IPS-NIHi11 (cell line): Measurements from ENCODE around the gene KAZN.
A peak's percentile ranks its signal among the peaks of the same experiment; 100 is the strongest.
"Not testable (repeated sequence)": the region's sequence is repeated elsewhere in the genome, so short reads cannot be mapped to it uniquely, and the experiment has no call there.

ENCODE experiments used
- DNase-seq: peaks from one replicate; pipeline ENCODE4 v3.0.0; 2012; ENCODE audit warnings: mixed read lengths, low spot score

KAZN gene

DNA sequence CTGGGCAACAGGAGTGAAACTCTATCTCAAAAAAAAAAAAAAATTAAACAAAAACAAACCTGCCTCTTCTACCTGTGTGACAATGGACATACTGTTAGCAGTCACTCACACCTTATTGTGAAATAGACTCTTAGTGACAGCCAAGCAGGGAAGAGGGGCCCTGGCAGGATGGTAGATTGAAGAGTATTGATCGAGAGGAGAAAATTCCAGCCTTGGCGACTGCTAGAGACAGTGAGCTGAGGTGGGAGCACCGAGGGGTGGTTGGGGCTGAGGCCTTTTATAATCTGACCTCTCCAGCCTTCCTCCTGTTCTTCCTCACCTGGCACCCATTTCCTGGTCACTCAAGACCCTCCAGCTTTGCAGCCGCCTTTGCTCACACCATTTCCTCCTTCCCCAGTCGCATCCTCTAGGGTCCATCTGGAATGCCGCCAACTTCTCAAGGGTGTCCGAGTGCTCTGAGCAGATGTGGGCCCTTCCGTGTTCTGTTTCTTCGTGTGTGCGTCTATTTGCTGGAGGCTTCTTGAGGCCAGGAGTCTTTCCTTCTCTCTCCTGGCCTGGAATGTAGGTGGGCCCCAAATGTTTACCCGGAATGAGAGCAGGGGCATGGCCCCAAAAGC is 358.2 kb downstream of the KAZN start:
- DNase-seq, result no peak

- no peak for DNase-seq
Observed at GRCh38 chr1:14957375-14958098, 359.1 kb downstream of the KAZN start.

DNA sequence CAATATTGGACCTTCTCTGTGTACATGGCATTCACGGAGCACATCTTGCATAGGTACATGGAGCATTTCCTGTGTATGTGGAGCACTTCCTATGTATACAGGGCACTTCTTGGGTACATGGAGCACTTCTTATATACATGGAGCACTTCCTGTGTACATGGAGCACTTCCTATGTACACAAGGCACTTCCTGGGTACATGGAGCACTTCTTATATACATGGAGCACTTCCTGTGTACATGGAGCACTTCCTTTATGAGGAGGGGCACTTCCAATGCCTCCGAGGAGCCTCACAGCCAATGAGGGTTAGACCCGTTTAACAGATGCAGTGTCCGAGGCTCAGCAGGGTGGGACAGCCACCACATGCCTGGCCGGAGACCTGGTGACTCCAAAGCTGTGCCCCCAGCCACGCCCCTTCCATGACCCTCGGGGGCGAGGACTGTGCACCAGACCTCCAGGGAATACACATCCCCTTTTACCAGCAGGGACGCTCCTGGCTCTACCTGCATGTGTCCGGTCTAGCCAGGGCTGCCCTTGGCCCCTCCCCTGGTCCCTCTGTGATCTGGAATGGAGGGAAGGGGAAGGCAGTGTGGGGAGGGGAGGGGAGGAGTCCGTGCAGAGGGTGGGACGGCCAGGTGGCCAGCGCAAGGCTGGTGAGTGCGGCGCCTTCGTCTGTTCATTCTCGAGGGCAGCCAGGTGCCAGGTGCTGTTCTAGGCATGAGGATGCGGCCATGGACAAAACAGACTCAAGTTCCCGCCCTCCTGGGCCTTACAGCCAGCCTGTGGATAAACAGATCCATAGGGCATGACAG is 360.0 kb downstream of the KAZN start:
- DNase-seq, result no peak

GRCh38 chr1:14959059-14959694 is 360.7 kb downstream of the KAZN start:
- no peak for DNase-seq

DNA sequence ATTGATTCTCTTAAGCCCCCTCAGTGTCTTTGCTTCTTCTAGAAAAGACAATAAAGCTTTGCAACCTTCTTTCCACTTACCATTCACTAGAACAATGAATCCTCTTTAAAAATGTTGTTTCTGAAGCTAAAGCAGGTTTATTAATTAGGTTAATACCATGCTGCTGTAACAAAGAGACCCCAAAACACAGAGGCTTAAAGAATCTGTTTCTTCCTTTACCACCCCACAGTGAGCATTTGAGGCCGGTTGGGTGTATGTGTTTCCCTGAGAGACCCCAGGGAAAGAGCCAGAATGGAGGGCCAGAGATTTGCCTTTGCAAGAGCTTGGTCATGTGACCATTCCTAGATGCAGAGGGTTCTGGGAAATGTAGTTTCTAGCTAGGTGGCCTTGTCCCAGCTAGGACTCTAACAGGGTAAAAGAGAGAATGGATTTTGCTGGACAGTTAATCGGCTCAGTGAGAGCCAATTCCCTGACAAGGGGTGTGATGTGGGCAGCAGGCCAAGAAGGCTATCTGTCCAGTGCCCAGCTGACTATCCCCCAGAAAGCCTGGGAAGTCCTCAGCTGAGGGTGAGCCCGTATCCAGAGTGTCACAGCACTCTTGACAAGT is 363.3 kb downstream of the KAZN start:
- no peak for DNase-seq

DNA sequence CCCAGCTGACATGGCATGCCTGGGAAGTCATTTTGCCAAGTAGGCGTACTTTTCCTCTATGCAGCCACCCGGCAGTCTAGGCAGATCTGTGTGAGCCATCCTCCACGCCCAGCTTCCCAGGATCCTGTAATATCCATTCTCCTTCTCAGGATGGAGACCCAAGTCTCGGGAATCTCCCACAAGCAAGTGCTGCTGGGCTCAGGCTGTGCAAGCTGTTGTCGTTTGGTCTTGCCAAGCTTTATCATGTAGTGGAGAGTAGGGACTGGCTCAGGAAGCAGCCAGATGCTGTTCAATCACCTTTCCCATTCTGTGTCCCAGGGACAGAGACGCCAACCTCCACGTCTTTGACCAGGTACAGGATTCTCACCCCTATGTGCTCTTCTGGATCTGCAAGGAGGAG is 363.9 kb downstream of the KAZN start:
- DNase-seq, result no peak

DNA sequence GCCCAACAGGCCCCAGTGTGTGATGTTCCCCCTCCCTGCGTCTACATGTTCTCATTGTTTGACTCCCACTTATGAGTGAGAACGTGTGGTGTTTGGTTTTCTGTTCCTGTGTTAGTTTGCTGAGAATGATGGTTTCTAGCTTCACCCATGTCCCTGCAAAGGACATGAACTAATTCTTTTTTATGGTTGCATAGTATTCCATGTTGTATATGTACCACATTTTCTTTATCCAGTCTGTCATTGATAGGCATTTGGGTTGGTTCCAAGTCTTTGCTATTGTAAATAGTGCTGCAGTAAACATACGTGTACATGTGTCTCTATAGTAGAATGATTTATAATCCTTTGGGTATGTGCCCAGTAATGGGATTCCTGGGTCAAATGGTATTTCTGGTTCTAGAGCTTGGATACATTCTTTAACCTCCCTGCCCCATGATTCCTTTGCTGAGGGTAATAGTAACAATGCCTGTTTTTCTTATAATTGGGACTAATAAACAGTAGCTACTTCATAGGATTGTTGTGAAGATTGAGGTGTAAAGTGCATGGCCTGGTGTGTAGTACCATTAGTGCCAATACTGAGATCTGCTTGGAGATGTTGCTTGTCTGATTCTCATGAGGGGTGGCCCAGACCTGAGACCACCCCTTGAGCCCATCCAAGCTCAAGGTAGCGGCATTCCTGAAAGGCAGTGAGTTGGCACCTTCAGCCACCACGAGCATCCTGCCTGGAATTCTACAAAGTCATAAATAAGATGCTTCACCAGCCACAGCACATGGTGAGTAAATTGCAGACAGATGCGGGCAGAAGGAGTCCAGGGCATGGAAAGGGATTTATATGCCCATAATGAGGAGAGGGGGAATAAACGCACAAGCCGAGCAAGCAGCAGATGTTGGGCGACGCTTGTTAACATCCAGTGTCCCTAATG is 365.6 kb downstream of the KAZN start:
- not testable (repeated sequence) for DNase-seq

DNA sequence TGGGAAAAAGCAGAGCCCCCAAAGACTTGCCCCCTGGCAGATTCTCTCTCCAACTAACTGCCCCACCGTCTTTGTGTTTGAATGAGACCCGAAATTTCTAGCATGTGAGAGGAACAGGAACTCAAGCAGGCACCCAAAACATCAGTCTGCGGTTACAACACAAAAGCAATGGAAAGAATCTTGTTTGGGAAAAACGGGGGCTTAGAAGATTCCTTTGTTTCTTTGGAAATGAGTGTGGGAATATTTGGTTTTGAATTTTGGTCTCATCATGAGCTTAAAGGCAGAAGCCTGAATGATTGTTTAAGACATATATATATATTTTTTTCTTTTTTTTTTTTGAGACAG is 366.2 kb downstream of the KAZN start:
- no peak for DNase-seq

DNA sequence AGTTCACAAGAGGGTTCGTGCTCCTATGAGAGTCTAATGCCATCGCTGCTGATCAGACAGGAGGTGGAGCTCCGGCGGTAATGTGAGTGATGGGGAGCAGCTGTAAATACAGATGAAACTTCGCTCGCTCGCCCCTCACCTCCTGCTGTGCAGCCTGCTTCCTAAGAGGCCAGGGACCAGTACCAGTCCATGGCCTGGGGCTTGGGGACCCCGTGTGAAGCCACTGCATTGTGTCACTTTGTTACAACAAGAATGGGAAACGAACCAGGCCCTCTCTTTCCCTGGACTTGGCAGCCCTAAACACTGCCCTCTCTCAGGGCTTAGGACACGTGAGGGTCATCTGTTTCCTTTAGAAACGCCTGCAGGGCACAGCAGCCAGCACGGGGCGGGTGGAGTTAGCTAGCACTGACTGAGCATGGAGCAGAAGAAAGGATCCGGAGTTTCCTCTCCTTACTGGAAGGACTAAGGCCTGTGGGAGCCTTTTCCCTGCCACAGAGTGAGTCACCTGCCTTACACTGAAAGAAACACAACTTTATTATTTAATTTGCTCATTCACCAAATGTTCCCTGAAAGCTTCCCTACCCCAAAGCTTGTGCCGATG is 369.9 kb downstream of the KAZN start:
- DNase-seq, result no peak

- no peak for DNase-seq
Observed at GRCh38 chr1:14969006-14969405, 370.5 kb downstream of the KAZN start.

DNA sequence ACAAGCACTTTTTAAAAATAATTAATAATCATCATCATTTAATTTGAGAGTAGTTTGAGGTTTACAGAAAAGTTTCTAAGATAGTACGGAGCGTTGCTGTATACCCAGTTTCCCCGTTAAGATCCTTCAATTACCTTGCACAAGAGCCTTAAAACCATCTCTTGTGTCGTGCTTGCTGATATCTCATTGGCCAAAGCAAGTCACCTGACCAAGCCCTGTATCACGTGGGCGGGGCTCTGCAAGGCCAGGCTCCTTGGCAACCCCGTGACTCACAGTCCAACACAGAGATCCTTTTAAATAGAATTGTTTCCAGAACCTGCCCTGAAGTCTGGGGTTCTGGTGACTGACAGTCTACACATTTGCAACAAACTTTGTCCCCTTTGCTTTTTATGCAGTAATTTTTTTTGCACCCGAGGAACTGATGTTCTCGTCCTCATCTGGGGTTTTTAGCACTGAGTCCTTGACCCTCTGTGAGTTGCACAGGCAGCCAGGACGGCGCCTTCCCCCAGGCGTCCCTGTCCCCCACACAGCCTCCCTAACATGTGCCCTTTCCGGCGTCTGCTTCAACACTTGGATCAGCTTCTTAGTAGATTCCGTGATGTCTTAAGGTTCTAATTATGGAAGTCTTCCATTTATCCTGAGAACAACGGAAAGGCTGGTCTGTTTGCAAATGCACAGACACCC is 371.8 kb downstream of the KAZN start:
- peak; percentile 72 for DNase-seq

GRCh38 chr1:14970799-14971141 is 372.3 kb downstream of the KAZN start:
- DNase-seq, result no peak

- no peak for DNase-seq
Observed at GRCh38 chr1:14971221-14971620, 372.7 kb downstream of the KAZN start.

DNA sequence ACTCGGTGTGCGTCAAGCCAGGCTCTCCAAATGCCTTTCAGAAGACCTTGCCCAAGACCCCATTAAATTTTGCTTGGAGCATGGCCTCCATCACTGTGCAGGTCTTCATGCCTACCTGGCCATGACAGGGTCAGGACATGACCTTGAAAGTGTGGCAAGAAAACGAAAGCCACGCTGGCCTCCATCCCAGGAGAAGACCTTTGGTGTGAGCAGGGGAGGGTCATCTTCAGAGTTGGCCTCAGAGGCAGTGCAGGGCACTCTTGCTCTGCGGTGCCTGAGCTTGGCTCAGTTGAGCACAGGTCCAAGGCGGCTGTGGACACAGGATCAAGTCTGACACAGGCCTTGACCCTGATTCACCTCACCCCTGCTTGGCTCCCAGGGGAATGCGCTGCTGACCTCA is 373.6 kb downstream of the KAZN start:
- DNase-seq, result no peak

DNA sequence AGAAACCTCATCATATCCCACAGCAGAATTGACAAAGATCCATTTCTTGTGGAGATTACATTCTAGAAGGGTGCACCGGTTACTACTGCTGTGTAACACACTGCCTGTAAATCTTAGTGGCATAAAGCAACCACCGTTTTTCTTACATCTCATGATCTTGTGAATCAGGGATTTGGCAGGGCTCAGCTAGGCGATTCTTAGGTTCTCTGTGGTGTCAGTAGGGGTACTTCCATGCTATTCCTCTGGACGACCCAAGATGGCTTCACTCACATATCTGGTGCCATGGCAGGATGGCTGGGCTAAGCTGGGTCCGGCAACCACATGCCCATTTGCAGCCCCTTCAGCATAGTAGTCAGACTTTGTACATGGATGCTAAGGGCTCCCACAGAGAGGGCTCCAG is 375.3 kb downstream of the KAZN start:
- no peak for DNase-seq

GRCh38 chr1:14974361-14974760 is 375.9 kb downstream of the KAZN start:
- no peak for DNase-seq

DNA sequence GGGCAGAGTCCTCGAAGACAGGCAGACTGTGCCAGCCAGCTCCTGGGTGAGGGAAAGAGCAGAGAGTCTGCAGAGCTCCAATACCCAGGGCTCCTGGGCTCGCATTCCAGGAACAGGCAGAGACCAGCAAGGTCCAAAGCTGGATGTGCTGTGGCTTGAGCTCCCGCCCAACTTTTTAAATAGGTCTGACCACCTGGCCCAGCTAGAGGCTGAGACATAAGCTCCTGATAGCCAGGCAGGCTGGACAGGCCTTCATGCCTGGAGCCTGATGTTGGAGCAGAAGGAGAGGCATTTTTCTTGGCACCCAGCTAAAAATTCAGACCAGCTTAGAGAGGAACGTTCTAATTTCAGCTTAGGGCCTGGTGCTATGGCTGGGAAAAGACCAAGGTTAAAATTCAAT is 376.6 kb downstream of the KAZN start:
- DNase-seq, result no peak

DNA sequence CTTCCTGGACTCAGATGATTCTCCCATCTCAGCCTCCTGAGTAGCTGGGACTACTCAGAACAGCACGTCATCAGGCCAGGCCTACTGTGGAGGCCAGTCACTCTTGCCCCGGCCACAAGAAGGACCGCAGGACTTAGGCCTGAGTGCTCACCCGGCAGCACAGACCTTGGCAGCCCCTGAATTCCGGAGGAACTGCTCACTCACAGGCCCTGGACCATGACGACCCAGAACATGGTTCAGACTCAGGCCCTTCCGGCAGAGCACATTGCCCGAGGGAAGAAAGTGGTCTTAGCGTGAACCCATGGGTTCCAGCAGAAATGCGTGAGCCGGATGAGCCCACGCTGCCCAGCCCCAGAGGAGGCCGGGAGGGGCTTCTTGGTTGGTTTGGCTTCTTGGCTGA is 377.8 kb downstream of the KAZN start:
- DNase-seq, result no peak

DNA sequence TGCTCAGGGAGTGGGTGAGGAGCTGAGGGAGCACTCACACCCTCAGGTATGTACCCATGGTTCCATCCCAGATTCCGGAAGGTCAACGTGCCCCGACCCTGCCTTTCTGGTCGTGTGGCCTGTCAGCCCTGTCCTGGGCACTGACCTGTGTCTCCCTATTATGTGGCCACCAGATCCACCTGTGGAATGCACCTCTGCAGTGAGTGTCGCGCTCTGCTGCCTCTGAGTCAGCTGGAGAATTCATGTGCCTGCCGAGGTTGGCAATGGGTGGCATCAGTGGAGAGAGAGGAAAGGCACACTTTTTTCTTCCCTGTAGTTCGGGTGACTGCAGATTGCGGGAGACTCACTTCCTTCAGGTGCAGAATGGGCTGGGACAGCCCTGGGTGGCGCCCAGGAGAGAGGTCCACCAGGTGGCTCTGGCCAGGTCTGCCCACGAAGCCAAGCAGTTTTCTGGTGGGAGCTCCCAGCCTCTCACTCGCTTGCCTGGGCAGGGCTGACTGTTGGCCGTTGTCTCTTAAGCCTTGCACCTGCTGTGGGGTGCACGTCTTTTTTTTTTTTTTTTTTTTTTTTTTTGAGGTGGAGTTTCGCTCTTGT is 378.9 kb downstream of the KAZN start:
- peak; percentile 52 for DNase-seq

DNA sequence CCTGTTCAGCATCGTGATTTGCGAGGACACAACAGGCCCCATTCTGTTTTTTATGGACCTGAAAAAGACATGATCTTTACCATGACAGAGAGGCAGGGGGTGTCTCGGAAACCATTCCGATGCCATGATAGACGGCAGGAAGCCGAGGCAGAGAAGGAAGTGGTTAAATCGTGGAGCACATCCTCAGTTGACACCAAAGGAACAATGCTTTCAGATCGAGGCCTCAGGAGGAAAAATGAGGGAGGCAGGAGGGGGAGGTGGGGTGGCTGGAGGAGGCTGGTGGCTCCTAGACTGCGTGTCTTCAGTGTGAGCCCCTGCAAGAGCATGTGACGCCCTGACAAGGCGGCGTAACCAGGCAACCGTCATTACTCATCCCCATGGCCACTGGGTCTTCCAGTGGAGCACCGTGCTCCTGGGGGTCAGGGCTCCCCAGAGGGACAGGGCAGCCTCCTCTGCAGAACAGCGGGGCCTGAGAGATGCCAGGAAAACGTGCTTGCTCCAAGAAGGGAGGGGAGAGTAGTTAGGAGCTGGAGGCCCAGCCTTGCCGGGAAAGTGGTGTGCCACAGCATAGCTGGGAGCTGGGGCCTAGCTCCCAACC is 382.2 kb downstream of the KAZN start:
- no peak for DNase-seq
